ENCODE data around the gene DGKH.
A peak's percentile ranks its signal among the peaks of the same experiment; 100 is the strongest.

The DGKH gene

GRCh38 chr13:42106998-42107397, 58.5 kb downstream of the DGKH start:
- CTCF ChIA-PET: interaction anchor here (1.4 to 3.1 kb wide), 3 partner anchors 41 to 754 kb away, joined by 4 to 17 read pairs (median 4); no protein-coding TSS in a partner anchor
- POLR2A ChIA-PET: no interaction called here
- TF ChIP-seq CTCF (IDR thresholded peaks at IDR 0.05; ENCODE audit: control extremely low read depth, extremely low read depth, low read depth, missing control alignments): no peak
- DNase-seq (ENCODE audit: extremely low spot score): no peak

GRCh38 chr13:42107421-42107820, 59.0 kb downstream of the DGKH start:
- CTCF ChIA-PET: interaction anchor here (1.4 to 3.1 kb wide), 3 partner anchors 42 to 755 kb away, joined by 4 to 17 read pairs (median 4); no protein-coding TSS in a partner anchor
- no peak for DNase-seq (ENCODE audit: extremely low spot score)
- no peak for TF ChIP-seq CTCF (IDR thresholded peaks at IDR 0.05; ENCODE audit: control extremely low read depth, extremely low read depth, low read depth, missing control alignments)
- POLR2A ChIA-PET: no interaction called here

- POLR2A ChIA-PET: no interaction called here
- no peak for TF ChIP-seq CTCF (IDR thresholded peaks at IDR 0.05; ENCODE audit: control extremely low read depth, extremely low read depth, low read depth, missing control alignments)
- CTCF ChIA-PET: interaction anchor here (0.7 to 7.6 kb wide), 5 partner anchors 31 to 756 kb away, joined by 3 to 96 read pairs (median 4); no protein-coding TSS in a partner anchor
- no peak for DNase-seq (ENCODE audit: extremely low spot score)
These were observed 59.8 kb downstream of the DGKH start for GRCh38 chr13:42108217-42108616.

- no peak for TF ChIP-seq CTCF (IDR thresholded peaks at IDR 0.05; ENCODE audit: control extremely low read depth, extremely low read depth, low read depth, missing control alignments)
- POLR2A ChIA-PET: interaction anchor here (0.6 kb wide), 1 partner anchor 100 kb away, joined by 4 read pairs; no protein-coding TSS in a partner anchor
- DNase-seq (ENCODE audit: extremely low spot score): no peak
- CTCF ChIA-PET: interaction anchor here (0.7 to 7.6 kb wide), 14 partner anchors 10 to 446 kb away, joined by 3 to 96 read pairs (median 4); no protein-coding TSS in a partner anchor
These were observed 61.5 kb downstream of the DGKH start for GRCh38 chr13:42109957-42110356.

GRCh38 chr13:42110410-42111155, 62.1 kb downstream of the DGKH start:
- ChIA-PET POLR2A (no interaction called here), CTCF (interaction anchor here (0.8 to 7.6 kb wide), 26 partner anchors 10 to 461 kb away, joined by 3 to 96 read pairs (median 4); no protein-coding TSS in a partner anchor)
- TF ChIP-seq CTCF (IDR thresholded peaks at IDR 0.05; ENCODE audit: control extremely low read depth, extremely low read depth, low read depth, missing control alignments): peak; percentile 42
- DNase-seq (ENCODE audit: extremely low spot score): peak; percentile 51

- ChIA-PET POLR2A (interaction anchor here (0.5 to 0.6 kb wide), 2 partner anchors 26 to 31 kb away, joined by 3 read pairs; no protein-coding TSS in a partner anchor), CTCF (interaction anchor here (1.0 to 7.6 kb wide), 10 partner anchors 9 to 460 kb away, joined by 3 to 96 read pairs (median 5); no protein-coding TSS in a partner anchor)
- no peak for TF ChIP-seq CTCF (IDR thresholded peaks at IDR 0.05; ENCODE audit: control extremely low read depth, extremely low read depth, low read depth, missing control alignments)
- DNase-seq (ENCODE audit: extremely low spot score): no peak
These were observed 64.4 kb downstream of the DGKH start for GRCh38 chr13:42112864-42113263.
